Omental fat pad (tissue), 4 donors: ENCODE data around the gene PKLR. TPM values are rescaled to one million over a fixed set of nuclear protein-coding genes. Genes with fewer than 3 reads are reported as not detected.
A peak's percentile ranks its signal among the peaks of the same experiment; 100 is the strongest.
"Not testable (repeated sequence)": the region's sequence is repeated elsewhere in the genome, so short reads cannot be mapped to it uniquely, and the experiment has no call there.

ENCODE experiments used
- ATAC-seq: fragments of 150-250 bp; one replicate; pipeline ENCODE4 v1.9.1; 2016; ENCODE audit warnings: mild to moderate bottlenecking, moderate library complexity; ENCODE audit not compliant: low FRiP score
- DNase-seq: peaks from one replicate; pipeline ENCODE4 v3.0.0-alpha.2; 2019; ENCODE audit warnings: low spot score
- total RNA-seq, 4 donors: library from RNA; depleted of rRNA; stranded (reverse); fragments of >200 nt; gene quantifications; one replicate each; pipeline ENCODE4 v1.1.0, GENCODE V29; 2016
- TF ChIP-seq, protein P1 (sequence below), 3 donors: fragments of 450-650 bp; IDR thresholded peaks; one replicate each; pipeline ENCODE4 v1.5.1; 2016 to 2017; ENCODE audit warnings: antibody characterized with exemption in 3 of 3, mild to moderate bottlenecking in 3 of 3, moderate library complexity in 2 of 3

PKLR gene
- total RNA-seq, 4 donors from 2014 or later = not detected

DNA sequence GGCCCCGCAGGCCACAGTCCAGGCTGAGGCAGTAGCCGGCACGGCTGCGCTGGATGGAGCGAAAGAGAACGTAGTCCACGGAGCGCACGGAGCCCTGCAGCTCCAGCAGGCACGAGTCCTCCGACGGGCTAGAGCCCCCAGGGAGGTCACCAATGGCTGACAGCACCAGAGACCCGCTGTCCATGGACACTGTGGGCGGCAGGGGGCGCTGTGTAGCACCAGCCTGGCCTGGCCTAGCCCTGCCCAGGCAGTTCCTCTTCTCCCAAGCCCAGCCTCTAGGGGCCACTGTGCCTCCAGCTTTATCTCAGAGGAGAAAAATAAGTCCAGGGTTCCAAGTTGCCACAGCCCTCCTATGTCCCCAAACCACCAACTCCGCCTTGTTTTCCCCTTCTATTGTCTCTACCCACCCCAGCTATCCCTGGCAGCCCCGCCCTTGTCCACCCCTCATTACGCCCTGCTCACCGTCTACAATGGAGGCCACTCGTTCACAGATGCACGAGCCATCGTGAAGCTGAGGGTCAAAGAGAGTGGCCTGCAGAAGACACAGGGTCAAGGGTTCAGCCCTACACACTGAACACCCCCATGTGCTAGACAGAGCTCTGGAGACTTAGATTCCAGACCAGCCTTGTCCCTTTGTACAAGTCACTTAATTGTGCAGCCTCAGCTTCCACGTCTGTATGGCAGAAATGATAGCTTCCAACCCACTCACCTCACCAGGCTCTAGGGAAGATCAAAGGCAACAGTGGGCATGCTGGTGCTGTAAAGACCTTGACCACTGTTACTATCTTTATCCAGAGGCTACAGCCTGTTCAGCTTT is 50.4 kb downstream of the PKLR start:
- DNase-seq = peak; percentile 79
- peak; percentile 78 for ATAC-seq
- TF ChIP-seq, protein P1, sequence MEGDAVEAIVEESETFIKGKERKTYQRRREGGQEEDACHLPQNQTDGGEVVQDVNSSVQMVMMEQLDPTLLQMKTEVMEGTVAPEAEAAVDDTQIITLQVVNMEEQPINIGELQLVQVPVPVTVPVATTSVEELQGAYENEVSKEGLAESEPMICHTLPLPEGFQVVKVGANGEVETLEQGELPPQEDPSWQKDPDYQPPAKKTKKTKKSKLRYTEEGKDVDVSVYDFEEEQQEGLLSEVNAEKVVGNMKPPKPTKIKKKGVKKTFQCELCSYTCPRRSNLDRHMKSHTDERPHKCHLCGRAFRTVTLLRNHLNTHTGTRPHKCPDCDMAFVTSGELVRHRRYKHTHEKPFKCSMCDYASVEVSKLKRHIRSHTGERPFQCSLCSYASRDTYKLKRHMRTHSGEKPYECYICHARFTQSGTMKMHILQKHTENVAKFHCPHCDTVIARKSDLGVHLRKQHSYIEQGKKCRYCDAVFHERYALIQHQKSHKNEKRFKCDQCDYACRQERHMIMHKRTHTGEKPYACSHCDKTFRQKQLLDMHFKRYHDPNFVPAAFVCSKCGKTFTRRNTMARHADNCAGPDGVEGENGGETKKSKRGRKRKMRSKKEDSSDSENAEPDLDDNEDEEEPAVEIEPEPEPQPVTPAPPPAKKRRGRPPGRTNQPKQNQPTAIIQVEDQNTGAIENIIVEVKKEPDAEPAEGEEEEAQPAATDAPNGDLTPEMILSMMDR (IDR thresholded peaks at IDR 0.05) = peak in 2 of 3 donors; percentile 92 to 98

DNA sequence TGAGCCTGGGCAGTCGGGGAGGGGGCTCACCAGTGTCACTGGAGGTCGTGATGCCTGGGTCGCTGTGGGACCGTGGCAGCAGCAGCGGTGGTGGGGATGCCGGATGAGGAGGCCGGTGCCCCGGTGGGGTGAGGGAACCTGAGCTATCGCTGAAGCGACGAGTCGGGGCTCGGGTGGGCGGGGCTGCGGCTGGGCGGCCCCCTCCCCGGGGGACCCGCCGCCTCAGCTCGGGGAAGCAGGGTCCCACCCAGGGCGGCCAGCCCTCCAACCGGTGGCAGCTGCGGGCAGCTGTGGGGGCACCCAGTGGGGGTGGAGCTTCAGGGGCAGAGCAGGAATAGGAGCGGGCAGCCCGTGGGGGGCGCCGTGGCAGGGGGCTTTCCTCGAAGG is 51.0 kb downstream of the PKLR start:
- ATAC-seq (no peak), DNase-seq (no peak)
- TF ChIP-seq, protein P1 (IDR thresholded peaks at IDR 0.05) = no peak

DNA sequence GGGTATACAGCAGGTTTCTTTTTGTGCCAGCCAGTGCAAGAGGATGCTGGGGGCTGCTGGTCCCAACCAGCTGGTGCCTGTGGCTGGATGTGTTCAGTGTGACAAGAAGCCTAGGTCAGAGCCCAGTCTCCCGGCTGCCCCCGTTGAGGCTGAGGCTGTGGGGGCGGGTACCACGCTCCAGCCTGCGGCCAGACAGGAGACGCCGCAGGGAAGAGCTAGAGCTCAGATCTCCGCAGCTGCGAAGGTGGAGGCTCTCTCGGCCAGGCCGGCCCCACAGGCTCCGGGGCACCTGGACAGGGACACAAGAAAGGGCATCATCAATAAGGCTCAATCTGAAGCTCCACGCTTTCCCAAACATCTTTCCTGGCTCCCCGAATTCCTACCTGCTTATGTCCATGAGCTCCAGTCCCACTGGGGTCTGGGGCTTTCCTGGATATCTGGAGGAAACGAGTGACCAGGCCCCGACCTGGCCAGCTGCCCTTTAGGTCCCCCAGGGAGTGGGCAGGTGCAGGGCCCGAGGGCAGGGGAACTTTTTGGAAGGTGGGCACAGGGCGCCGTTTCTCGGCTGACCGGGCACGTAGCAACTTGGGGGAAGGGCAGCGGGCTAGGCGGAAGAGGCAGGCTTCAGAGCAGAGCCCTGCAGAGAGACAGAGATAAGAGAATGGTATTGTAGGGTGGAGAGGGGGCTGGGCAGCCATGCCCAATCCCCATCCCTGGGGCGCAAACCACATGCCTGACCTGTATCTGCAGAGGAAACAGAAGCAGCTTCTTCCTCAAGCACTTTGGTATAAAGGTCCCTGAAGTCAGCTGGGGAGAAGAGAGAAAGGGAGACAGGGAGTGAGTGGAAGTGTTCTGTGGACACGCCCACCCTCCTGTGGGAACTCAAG is 53.3 kb downstream of the PKLR start:
- ATAC-seq = no peak
- TF ChIP-seq, protein P1 (IDR thresholded peaks at IDR 0.05) = no peak
- no peak for DNase-seq

DNA sequence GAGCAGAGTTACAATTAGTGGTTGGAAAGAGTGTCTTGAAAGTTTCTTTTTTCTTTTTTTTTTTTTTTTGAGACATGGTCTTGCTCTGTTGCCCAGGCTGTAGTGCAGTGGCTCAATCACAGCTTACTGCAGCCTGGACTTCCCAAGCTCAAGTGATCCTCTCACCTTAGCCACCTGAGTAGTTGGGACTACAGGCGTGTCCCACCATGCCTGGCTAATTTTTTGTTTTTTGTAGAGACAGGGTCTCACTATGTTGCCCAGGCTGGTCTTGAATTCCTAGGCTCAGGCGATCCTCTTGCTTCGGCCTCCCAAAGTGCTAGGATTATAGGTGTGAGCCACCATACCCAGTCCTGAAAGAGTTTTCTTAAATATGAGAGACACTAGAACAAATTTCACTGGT is 54.4 kb downstream of the PKLR start:
- not testable (repeated sequence) for DNase-seq, ATAC-seq

DNA sequence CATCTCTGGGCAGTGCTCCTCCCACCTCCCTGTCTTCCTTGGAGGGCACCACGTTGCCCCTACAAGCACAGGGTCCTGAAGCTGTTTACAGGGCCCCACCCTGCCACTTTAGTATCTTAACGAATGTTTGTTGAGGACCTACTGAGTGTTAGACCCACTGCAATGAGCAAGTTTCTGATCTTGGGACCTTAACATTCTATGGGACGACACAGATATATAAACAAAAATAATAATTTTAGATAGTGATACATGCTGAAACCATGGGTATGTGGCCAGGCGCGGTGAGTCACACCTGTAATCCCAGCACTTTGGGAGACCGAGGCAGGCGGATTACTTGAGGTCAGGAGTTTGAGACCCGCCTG is 56.1 kb downstream of the PKLR start:
- DNase-seq (no peak), ATAC-seq (no peak)
- TF ChIP-seq, protein P1 (IDR thresholded peaks at IDR 0.05) = no peak

DNA sequence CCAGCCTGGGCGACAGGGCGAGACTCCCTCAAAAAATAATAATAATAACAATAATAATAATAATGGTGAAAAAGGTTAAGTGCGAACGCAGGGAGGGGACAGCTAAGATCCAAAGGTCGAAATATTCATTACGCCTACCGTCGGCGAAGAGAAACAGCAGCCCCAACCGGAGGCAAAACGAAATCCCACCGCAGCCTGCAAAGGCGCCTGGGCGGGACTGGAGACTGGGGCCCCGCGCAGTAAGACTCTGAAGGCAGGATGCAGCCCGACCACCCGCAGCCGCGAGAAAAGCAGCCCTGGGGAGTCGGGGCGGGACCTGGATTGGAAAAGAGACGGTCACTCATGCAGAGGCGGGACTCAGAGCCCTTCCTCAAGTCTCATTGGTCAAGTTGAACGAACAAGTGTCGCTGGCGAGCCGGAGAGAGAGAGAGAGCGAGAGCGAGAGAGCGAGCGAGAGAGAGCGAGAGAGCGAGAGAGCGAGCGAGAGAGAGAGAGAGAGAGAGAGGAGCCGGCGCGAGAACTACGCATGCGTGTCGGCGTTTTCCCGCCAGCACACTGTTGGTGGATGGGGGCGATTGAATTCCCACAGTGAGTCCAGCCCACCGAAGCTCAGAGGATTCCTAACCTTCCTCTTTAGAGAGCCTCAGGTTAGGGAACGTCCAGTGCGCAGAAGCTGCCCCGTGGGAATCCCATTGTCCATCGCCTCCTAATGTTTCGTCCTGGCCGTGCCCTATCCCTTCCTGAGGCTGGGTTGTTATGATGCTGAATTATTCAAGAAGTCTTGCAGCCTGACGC is 56.7 kb downstream of the PKLR start:
- TF ChIP-seq, protein P1 (IDR thresholded peaks at IDR 0.05) = peak in 2 of 3 donors; percentile 99 to 100
- peak; percentile 90 for ATAC-seq
- DNase-seq = peak; percentile 95
